Activated T-helper 17 cell treated with anti-CD3 and anti-CD28 coated beads, Interleukin-2, amount 50 U/mL, for 72 hours (primary cell): Measurements from ENCODE around the gene DAB1. TPM values are rescaled to one million over a fixed set of nuclear protein-coding genes. Genes with fewer than 3 reads are reported as not detected.
"Not testable (repeated sequence)": the region's sequence is repeated elsewhere in the genome, so short reads cannot be mapped to it uniquely, and the experiment has no call there.

ENCODE experiments used
- ATAC-seq: fragments of 150-1000 bp; cut with Tn5 transposase; replicated peaks from 2 replicates; pipeline ENCODE4 v1.10.0; 2021; ENCODE audit warnings: mild to moderate bottlenecking, moderate library complexity
- H3K27ac Mint-ChIP-seq: one replicate; pipeline ENCODE4 v1.8.0; 2022; ENCODE audit warnings: mixed read lengths
- H3K27me3 Mint-ChIP-seq: one replicate; pipeline ENCODE4 v1.8.0; 2022; ENCODE audit warnings: mixed read lengths
- H3K36me3 Mint-ChIP-seq: one replicate; pipeline ENCODE4 v1.8.0; 2022; ENCODE audit warnings: low read depth, mild to moderate bottlenecking, mixed read lengths
- H3K4me1 Mint-ChIP-seq: one replicate; pipeline ENCODE4 v1.8.0; 2022; ENCODE audit warnings: mixed read lengths
- H3K4me3 Mint-ChIP-seq: one replicate; pipeline ENCODE4 v1.8.0; 2022; ENCODE audit warnings: mild to moderate bottlenecking, mixed read lengths
- H3K9me3 Mint-ChIP-seq: one replicate; pipeline ENCODE4 v1.8.0; 2022; ENCODE audit warnings: mixed read lengths
- total RNA-seq, 2 donors: library from RNA; stranded (reverse); gene quantifications; one replicate each; pipeline ENCODE4 v1.2.3, GENCODE V29; 2022

The DAB1 gene
- total RNA-seq, 2 donors from 2014 or later = 1.7 to 2.7 TPM

- peaks cover 5% of the 10 kb centered on the region for H3K36me3 Mint-ChIP-seq
- no peak for ATAC-seq
Measured at GRCh38 chr1:57248830-57249229, 175.0 kb downstream of the DAB1 start.

GRCh38 chr1:57238233-57238781 lies 185.6 kb downstream of the DAB1 start:
- peaks cover 16% of the 10 kb centered on the region for H3K4me1 Mint-ChIP-seq
- ATAC-seq = no peak
- no peak overlapping the region for H3K27ac Mint-ChIP-seq
- H3K4me3 Mint-ChIP-seq = no peak overlapping the region
- H3K9me3 Mint-ChIP-seq = no peaks in the 10 kb centered on the region
- H3K36me3 Mint-ChIP-seq = no peaks in the 10 kb centered on the region
- no peaks in the 10 kb centered on the region for H3K27me3 Mint-ChIP-seq

More at GRCh38 chr1:57248830-57249229, 175.0 kb downstream of the DAB1 start:
- Mint-ChIP-seq H3K4me3 (no peak overlapping the region), H3K4me1 (no peaks in the 10 kb centered on the region), H3K27me3 (no peaks in the 10 kb centered on the region), H3K27ac (no peak overlapping the region), H3K9me3 (peaks cover 5% of the 10 kb centered on the region)

DNA sequence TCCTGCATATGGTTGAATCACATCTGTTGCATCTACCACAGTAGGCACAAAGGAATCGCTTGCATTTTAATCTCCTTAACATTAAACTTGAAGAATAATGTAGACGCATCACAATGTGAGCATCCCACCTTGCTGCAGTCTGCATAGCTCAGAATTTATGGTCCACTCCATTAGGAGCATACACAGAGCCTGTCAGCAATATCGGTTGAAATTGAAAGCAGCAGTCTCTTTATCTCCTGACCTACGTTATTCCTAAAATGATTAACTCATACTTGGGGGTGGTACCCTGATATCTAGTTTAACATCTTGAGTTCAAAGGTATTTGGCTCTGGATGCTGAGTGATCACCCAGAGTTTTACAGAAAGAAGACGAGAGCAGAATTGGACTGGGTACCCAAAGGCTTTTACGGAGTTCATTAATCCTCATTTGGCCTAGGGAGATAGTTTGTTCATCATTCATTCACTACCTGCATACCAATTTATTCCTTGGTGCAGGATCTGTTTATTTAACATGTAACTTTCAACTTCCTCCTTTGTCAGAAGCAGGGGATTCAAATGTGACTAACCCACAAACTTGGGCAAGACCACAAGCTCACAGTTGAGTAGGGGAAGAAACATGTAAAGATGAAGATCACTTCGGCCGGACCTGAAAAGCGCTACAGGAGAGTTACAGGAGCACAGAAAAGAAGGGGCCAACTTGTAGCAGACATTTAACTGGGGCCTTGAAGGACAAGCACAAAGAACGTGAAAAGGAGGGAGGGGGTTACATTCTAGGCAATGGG lies 187.9 kb downstream of the DAB1 start:
- H3K4me1 Mint-ChIP-seq = peaks cover 16% of the 10 kb centered on the region
- no peak overlapping the region for H3K27ac Mint-ChIP-seq
- no peaks in the 10 kb centered on the region for H3K27me3 Mint-ChIP-seq
- no peak for ATAC-seq
- no peak overlapping the region for H3K4me3 Mint-ChIP-seq
- H3K36me3 Mint-ChIP-seq = no peaks in the 10 kb centered on the region
- no peaks in the 10 kb centered on the region for H3K9me3 Mint-ChIP-seq

DNA sequence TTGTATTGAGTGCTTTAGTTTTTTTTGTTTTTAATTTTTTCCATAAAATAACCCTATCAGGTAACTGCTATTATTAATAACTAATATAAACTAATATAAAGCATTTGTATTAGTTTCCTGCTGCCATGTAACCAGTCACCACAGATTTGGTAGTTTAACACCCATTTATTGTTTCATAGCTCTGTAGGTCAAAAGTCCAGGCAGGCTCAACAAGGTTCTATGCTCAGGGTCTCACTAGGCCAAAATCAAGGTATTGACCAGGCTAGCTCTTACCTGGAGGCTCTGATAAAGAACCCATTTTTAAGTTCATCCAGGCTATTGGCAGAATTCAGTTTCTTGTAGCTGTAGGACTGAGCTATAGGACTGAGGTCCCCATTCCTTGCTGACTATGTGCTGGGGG lies 189.4 kb downstream of the DAB1 start:
- H3K27me3 Mint-ChIP-seq = no peaks in the 10 kb centered on the region
- no peaks in the 10 kb centered on the region for H3K9me3 Mint-ChIP-seq
- no peaks in the 10 kb centered on the region for H3K36me3 Mint-ChIP-seq
- H3K4me1 Mint-ChIP-seq = peaks cover 16% of the 10 kb centered on the region
- H3K4me3 Mint-ChIP-seq = no peak overlapping the region
- ATAC-seq = no peak
- no peak overlapping the region for H3K27ac Mint-ChIP-seq

- Mint-ChIP-seq H3K36me3 (no peaks in the 10 kb centered on the region), H3K4me3 (no peak overlapping the region), H3K27me3 (no peaks in the 10 kb centered on the region), H3K4me1 (peaks cover 11% of the 10 kb centered on the region), H3K9me3 (no peaks in the 10 kb centered on the region), H3K27ac (no peak overlapping the region)
- no peak for ATAC-seq
Measured at GRCh38 chr1:57232500-57232899, 191.4 kb downstream of the DAB1 start.

DNA sequence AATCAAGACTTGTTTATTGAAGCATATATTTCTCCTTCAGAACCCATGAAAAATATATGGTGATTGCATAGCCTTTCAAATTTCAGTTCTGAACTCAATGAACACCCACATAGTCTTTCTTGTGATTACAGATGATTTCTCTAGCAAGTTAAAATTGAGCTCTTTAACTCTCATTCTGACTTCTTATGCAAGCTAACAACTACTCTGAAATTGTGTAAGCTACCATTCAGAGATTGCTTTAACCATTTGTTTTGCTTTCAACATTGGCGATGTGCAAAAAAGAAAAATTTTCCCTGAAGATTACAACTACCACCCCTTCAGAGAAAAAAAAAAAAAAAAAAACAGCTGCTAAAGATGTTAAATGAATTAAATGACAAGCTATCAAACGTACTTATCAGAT lies 193.9 kb downstream of the DAB1 start:
- Mint-ChIP-seq H3K4me1 (peaks cover 4% of the 10 kb centered on the region), H3K4me3 (no peak overlapping the region), H3K27me3 (no peaks in the 10 kb centered on the region), H3K9me3 (peaks cover 6% of the 10 kb centered on the region), H3K36me3 (no peaks in the 10 kb centered on the region), H3K27ac (no peak overlapping the region)
- ATAC-seq = no peak

DNA sequence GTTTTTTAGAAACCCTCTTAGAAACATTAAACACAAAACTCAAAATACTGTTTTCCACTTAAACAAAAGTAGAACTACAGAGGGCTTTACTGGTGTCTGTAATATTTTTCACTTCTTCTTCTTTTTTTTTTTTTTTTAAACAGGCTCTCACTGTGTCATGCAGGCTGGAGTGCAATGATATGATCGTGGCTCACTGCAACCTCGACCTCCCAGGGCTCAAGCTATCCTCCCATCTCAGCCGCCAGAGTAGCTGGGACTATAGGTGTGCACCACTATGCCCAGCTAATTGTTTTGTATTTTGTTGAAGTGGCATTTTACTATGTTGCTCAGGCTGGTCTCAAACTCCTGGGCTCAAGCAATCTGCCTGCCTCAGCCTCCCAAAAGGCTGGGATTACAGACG lies 194.8 kb downstream of the DAB1 start:
- Mint-ChIP-seq H3K9me3 (peaks cover 6% of the 10 kb centered on the region), H3K36me3 (no peaks in the 10 kb centered on the region), H3K4me3 (no peak overlapping the region), H3K4me1 (peaks cover 4% of the 10 kb centered on the region), H3K27ac (no peak overlapping the region), H3K27me3 (no peaks in the 10 kb centered on the region)
- no peak for ATAC-seq

- Mint-ChIP-seq H3K27ac (no peak overlapping the region), H3K36me3 (no peaks in the 10 kb centered on the region), H3K4me1 (peaks cover 12% of the 10 kb centered on the region), H3K9me3 (peaks cover 6% of the 10 kb centered on the region), H3K27me3 (no peaks in the 10 kb centered on the region), H3K4me3 (no peak overlapping the region)
- ATAC-seq = no peak
Measured at GRCh38 chr1:57222801-57223200, 201.1 kb downstream of the DAB1 start.

DNA sequence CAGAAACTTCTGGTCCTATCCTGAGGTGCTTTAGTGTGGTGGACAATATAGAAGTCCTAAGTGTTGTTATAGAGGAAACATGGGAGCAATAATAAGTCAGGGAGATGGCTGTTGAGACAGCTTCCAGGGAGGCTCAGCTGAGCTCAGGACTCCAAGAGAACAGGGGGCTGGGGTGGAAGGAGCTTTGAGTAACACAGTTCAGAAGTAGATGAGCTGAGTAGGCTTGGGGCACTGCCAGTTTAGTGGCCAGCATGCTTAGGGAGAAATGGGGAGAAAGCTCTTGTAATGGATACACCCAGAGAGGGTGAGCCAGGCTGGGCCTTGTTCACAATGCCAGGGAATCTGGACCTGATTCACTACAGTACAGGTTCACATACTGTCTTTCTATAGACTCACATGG lies 201.6 kb downstream of the DAB1 start:
- Mint-ChIP-seq H3K27me3 (no peaks in the 10 kb centered on the region), H3K4me1 (peaks cover 12% of the 10 kb centered on the region), H3K27ac (no peak overlapping the region), H3K4me3 (no peak overlapping the region), H3K36me3 (no peaks in the 10 kb centered on the region), H3K9me3 (peaks cover 6% of the 10 kb centered on the region)
- no peak for ATAC-seq

DNA sequence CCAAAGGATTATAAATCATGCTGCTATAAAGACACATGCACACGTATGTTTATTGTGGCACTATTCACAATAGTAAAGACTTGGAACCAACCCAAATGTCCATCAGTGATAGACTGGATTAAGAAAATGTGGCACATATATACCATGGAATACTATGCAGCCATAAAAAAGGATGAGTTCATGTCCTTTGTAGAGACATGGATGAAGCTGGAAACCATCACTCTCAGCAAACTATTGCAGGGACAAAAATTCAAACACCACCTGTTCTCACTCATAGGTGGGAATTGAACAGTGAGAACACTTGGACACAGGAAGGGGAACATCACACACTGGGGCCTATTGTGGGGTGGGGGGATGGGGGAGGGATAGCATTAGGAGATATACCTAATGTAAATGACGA lies 203.0 kb downstream of the DAB1 start:
- not testable (repeated sequence) for ATAC-seq, H3K4me3 Mint-ChIP-seq, H3K9me3 Mint-ChIP-seq, H3K27me3 Mint-ChIP-seq, H3K4me1 Mint-ChIP-seq, H3K36me3 Mint-ChIP-seq, H3K27ac Mint-ChIP-seq

GRCh38 chr1:57218487-57219079 lies 205.3 kb downstream of the DAB1 start:
- Mint-ChIP-seq H3K36me3 (no peaks in the 10 kb centered on the region), H3K9me3 (no peaks in the 10 kb centered on the region), H3K4me1 (peaks cover 8% of the 10 kb centered on the region), H3K27me3 (no peaks in the 10 kb centered on the region), H3K4me3 (no peak overlapping the region), H3K27ac (no peak overlapping the region)
- no peak for ATAC-seq

DNA sequence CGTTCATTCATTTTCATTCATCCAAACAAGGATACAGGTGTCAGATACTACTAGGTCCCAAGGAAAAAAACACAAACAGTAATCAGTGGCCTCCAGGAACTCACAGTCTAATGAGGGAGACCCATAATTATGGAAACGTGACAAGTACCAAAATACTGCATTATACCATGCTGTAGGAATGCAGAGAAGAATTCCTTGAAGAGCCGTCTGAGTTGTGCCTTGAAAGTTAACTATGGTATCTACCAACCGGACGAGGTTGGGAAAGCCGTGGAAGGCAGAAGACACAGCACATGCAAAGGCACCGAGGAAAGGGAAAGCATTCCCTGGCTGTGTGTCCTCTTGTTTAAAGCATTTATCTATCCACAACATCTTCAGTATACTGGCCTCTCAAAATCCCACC lies 206.0 kb downstream of the DAB1 start:
- Mint-ChIP-seq H3K4me1 (peaks cover 8% of the 10 kb centered on the region), H3K9me3 (no peaks in the 10 kb centered on the region), H3K27ac (no peak overlapping the region), H3K36me3 (no peaks in the 10 kb centered on the region), H3K27me3 (no peaks in the 10 kb centered on the region), H3K4me3 (no peak overlapping the region)
- ATAC-seq = no peak

DNA sequence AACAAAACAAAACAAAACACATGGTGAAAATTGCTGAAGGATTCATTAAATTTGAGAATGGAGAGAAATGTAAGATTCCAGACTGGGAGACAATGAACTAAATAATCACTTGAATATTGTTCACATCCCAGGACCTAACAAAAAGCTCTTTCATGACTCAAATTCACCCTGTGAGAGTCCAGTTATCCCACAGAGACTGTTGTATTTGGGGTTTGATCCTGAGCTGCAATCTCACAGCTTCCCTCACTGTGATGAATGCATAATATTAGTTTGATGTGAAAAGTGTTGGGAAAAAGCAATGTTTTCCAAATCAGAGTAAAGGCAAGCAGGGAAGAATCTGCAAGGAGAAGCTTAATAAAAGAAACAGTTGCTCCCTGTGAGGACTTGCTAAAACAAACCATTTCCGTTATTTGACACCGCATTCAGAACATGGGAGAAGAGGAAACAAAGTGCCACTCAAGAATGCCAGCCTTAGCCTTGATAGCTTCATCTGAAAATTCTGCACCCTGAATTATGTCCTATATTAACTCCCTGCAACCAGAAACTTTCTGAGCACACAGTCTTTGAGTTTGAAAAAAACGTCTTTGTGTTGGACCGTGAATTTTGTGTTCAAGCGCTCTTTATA lies 208.8 kb downstream of the DAB1 start:
- no peak for ATAC-seq
- peaks cover 8% of the 10 kb centered on the region for H3K4me1 Mint-ChIP-seq
- H3K36me3 Mint-ChIP-seq = no peaks in the 10 kb centered on the region
- no peak overlapping the region for H3K4me3 Mint-ChIP-seq
- H3K9me3 Mint-ChIP-seq = no peaks in the 10 kb centered on the region
- no peaks in the 10 kb centered on the region for H3K27me3 Mint-ChIP-seq
- no peak overlapping the region for H3K27ac Mint-ChIP-seq

- no peak for ATAC-seq
- H3K9me3 Mint-ChIP-seq = no peaks in the 10 kb centered on the region
- no peaks in the 10 kb centered on the region for H3K27me3 Mint-ChIP-seq
- no peaks in the 10 kb centered on the region for H3K4me1 Mint-ChIP-seq
- no peaks in the 10 kb centered on the region for H3K36me3 Mint-ChIP-seq
- H3K27ac Mint-ChIP-seq = no peak overlapping the region
- H3K4me3 Mint-ChIP-seq = no peak overlapping the region
Measured at GRCh38 chr1:57210881-57211280, 213.0 kb downstream of the DAB1 start.

DNA sequence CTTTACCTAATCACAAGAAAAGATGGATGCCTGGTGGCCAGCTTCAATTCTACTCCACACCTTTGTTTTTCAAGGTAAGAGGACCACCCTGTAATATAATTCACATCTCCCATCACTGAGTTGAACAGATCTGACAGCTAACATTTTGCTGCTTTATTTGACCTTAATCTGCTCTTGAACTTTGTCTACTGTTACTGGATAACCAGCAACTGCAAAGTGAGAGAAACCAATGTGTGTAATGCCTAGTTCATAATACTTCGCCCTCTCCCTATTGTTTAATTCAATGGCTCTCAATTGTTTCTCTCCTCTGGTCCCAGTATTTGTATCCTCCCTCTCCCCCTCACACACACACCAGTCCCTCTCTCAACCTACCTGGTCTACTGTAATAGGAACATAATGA lies 214.4 kb downstream of the DAB1 start:
- no peak overlapping the region for H3K4me3 Mint-ChIP-seq
- no peaks in the 10 kb centered on the region for H3K36me3 Mint-ChIP-seq
- ATAC-seq = no peak
- no peaks in the 10 kb centered on the region for H3K4me1 Mint-ChIP-seq
- no peaks in the 10 kb centered on the region for H3K9me3 Mint-ChIP-seq
- H3K27ac Mint-ChIP-seq = no peak overlapping the region
- no peaks in the 10 kb centered on the region for H3K27me3 Mint-ChIP-seq
